Neuron (in vitro differentiated cells): Measurements from ENCODE around the gene POU5F2.

Source experiments
- H2AFZ ChIP-seq: one replicate; pipeline ENCODE4 v1.6.1; 2013; ENCODE audit warnings: low read depth, mild to moderate bottlenecking, inconsistent platforms, low read length, moderate library complexity
- H3K27me3 ChIP-seq: one replicate; pipeline ENCODE4 v1.6.1; 2013; ENCODE audit warnings: low read length; ENCODE audit not compliant: insufficient read depth
- H3K36me3 ChIP-seq: one replicate; pipeline ENCODE4 v1.6.1; 2013; ENCODE audit warnings: low read length; ENCODE audit not compliant: insufficient read depth
- H3K4me1 ChIP-seq: one replicate; pipeline ENCODE4 v1.6.1; 2013; ENCODE audit warnings: low read length; ENCODE audit not compliant: insufficient read depth
- H3K4me3 ChIP-seq: 2 replicates; pipeline ENCODE4 v1.5.1; 2013; ENCODE audit warnings: mild to moderate bottlenecking, low read length, moderate library complexity
- H3K9me3 ChIP-seq: one replicate; pipeline ENCODE4 v1.6.1; 2013; ENCODE audit warnings: low read length

Gene POU5F2

GRCh38 chr5:93735378-93735777 is 6.0 kb downstream of the POU5F2 start:
- Histone ChIP-seq H2AFZ (no peak overlapping the region), H3K27me3 (no peaks in the 10 kb centered on the region), H3K36me3 (peaks cover under 1% of the 10 kb centered on the region), H3K4me3 (no peak overlapping the region), H3K4me1 (peaks cover 5% of the 10 kb centered on the region), H3K9me3 (no peaks in the 10 kb centered on the region)

DNA sequence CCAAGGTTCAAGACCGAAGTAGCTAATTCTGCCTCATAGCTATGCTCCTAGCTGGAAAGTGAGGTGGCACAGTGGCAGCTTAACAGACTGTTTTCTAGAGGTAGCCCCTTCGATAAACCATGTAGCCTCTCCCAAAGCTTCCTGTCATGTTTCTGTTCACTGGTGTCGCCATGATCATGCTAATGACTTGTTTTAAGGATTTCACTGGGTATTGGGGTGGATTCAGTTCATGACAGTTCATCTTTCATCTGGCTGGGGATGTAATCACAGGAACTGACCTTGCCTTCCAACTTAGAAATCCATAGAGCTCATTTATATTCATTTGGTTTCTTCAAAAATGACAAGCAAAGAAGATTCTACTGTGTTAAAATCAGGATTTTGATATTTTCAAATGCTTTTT is 9.4 kb downstream of the POU5F2 start:
- H3K4me3 ChIP-seq: no peak overlapping the region
- no peaks in the 10 kb centered on the region for H3K36me3 ChIP-seq
- no peaks in the 10 kb centered on the region for H3K27me3 ChIP-seq
- H3K4me1 ChIP-seq: peaks cover 6% of the 10 kb centered on the region
- no peaks in the 10 kb centered on the region for H3K9me3 ChIP-seq
- H2AFZ ChIP-seq: no peak overlapping the region

DNA sequence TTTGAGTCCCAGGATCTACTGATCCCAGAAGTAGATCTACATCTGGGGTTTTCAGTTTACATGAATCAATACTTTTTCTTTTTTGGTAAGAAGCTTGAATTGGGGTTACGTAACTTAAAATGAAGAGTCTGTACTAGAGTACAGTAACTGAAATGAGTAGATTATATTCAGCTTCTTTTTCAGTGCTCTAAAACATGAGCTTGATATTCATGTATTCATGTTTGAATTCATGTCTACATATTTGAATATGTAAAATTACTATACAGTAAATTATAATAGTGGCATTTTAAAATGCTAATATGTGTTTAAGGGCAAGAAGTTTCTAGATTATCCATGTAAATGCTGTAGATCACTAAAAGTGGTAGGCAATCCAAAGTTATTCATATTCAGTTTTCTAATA is 14.8 kb downstream of the POU5F2 start:
- H3K36me3 ChIP-seq: no peaks in the 10 kb centered on the region
- no peaks in the 10 kb centered on the region for H3K9me3 ChIP-seq
- H3K4me1 ChIP-seq: peaks cover 28% of the 10 kb centered on the region
- peak overlapping the region; percentile 62 for H2AFZ ChIP-seq
- no peaks in the 10 kb centered on the region for H3K27me3 ChIP-seq
- no peak overlapping the region for H3K4me3 ChIP-seq

GRCh38 chr5:93724791-93725190 is 16.6 kb downstream of the POU5F2 start:
- Histone ChIP-seq H3K4me3 (no peak overlapping the region), H3K4me1 (peaks cover 35% of the 10 kb centered on the region), H3K9me3 (no peaks in the 10 kb centered on the region), H3K36me3 (no peaks in the 10 kb centered on the region), H3K27me3 (no peaks in the 10 kb centered on the region), H2AFZ (no peak overlapping the region)

DNA sequence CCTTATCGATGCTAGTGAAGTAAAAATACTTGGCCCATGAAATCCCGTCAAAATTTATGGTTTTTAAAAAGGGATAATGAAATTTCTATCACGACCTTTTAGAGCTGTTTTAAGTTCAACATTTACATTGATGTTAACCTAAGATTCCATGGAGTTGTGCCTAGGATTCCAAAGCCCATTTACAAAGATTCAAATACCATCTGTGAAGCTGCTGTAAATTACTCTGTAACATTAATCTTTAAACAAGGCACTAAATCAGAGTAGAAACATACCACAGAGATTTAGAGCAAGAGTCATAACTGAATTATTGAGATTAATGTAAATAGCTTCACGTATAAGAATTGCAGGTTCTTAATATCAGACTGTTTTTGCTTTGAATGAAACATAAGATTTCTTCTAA is 17.7 kb downstream of the POU5F2 start:
- Histone ChIP-seq H3K4me3 (no peak overlapping the region), H3K4me1 (peaks cover 36% of the 10 kb centered on the region), H3K36me3 (no peaks in the 10 kb centered on the region), H3K9me3 (no peaks in the 10 kb centered on the region), H3K27me3 (no peaks in the 10 kb centered on the region), H2AFZ (no peak overlapping the region)

DNA sequence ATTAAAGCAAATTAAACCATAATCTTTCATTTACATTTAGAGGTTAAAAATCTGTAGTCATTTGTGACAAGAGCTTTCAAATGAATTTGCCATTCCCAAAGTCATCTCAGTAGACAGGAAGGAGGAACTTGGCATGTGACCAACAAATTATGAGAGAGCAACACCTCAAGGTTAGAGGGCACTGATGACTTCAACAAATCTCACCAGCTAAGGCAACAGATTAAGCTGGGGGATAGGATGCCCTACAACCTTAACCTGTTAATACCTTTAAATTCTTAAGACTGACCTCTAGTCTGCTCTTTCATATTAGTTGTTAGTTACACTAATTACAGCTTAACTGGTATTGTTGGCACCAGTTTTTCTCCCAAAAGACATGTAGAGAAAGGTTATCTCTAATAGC is 18.4 kb downstream of the POU5F2 start:
- H3K27me3 ChIP-seq: no peaks in the 10 kb centered on the region
- no peak overlapping the region for H2AFZ ChIP-seq
- H3K9me3 ChIP-seq: no peaks in the 10 kb centered on the region
- H3K36me3 ChIP-seq: no peaks in the 10 kb centered on the region
- H3K4me3 ChIP-seq: no peak overlapping the region
- peaks cover 36% of the 10 kb centered on the region for H3K4me1 ChIP-seq

- H3K4me1 ChIP-seq: peaks cover 36% of the 10 kb centered on the region
These were observed 18.8 kb downstream of the POU5F2 start for GRCh38 chr5:93722588-93722987.

GRCh38 chr5:93721511-93721910 is 19.9 kb downstream of the POU5F2 start:
- Histone ChIP-seq H3K27me3 (no peaks in the 10 kb centered on the region), H3K36me3 (no peaks in the 10 kb centered on the region), H3K4me3 (no peak overlapping the region), H3K9me3 (no peaks in the 10 kb centered on the region), H2AFZ (no peak overlapping the region), H3K4me1 (peaks cover 31% of the 10 kb centered on the region)

More at GRCh38 chr5:93722588-93722987, 18.8 kb downstream of the POU5F2 start:
- Histone ChIP-seq H3K4me3 (no peak overlapping the region), H3K27me3 (no peaks in the 10 kb centered on the region), H3K36me3 (no peaks in the 10 kb centered on the region), H3K9me3 (no peaks in the 10 kb centered on the region), H2AFZ (no peak overlapping the region)

- H3K4me3 ChIP-seq: no peak overlapping the region
- no peaks in the 10 kb centered on the region for H3K27me3 ChIP-seq
- H3K36me3 ChIP-seq: no peaks in the 10 kb centered on the region
- no peak overlapping the region for H2AFZ ChIP-seq
- H3K9me3 ChIP-seq: no peaks in the 10 kb centered on the region
- peaks cover 30% of the 10 kb centered on the region for H3K4me1 ChIP-seq
These were observed 20.3 kb downstream of the POU5F2 start for GRCh38 chr5:93721071-93721470.

GRCh38 chr5:93717162-93717561 is 24.2 kb downstream of the POU5F2 start:
- Histone ChIP-seq H3K4me3 (no peak overlapping the region), H3K27me3 (no peaks in the 10 kb centered on the region)

GRCh38 chr5:93716453-93716852 is 24.9 kb downstream of the POU5F2 start:
- Histone ChIP-seq H3K4me3 (no peak overlapping the region), H3K27me3 (no peaks in the 10 kb centered on the region), H3K9me3 (no peaks in the 10 kb centered on the region), H2AFZ (no peak overlapping the region), H3K4me1 (peaks cover 19% of the 10 kb centered on the region), H3K36me3 (no peaks in the 10 kb centered on the region)

More at GRCh38 chr5:93717162-93717561, 24.2 kb downstream of the POU5F2 start:
- Histone ChIP-seq H2AFZ (no peak overlapping the region), H3K36me3 (no peaks in the 10 kb centered on the region), H3K9me3 (no peaks in the 10 kb centered on the region), H3K4me1 (peaks cover 26% of the 10 kb centered on the region)

GRCh38 chr5:93715761-93716160 is 25.6 kb downstream of the POU5F2 start:
- Histone ChIP-seq H3K9me3 (no peaks in the 10 kb centered on the region), H3K27me3 (no peaks in the 10 kb centered on the region), H3K36me3 (no peaks in the 10 kb centered on the region), H3K4me1 (peaks cover 15% of the 10 kb centered on the region), H2AFZ (no peak overlapping the region), H3K4me3 (no peak overlapping the region)

GRCh38 chr5:93715327-93715726 is 26.1 kb downstream of the POU5F2 start:
- Histone ChIP-seq H3K9me3 (no peaks in the 10 kb centered on the region), H3K36me3 (no peaks in the 10 kb centered on the region), H3K27me3 (no peaks in the 10 kb centered on the region), H3K4me1 (peaks cover 15% of the 10 kb centered on the region), H2AFZ (no peak overlapping the region), H3K4me3 (no peak overlapping the region)

DNA sequence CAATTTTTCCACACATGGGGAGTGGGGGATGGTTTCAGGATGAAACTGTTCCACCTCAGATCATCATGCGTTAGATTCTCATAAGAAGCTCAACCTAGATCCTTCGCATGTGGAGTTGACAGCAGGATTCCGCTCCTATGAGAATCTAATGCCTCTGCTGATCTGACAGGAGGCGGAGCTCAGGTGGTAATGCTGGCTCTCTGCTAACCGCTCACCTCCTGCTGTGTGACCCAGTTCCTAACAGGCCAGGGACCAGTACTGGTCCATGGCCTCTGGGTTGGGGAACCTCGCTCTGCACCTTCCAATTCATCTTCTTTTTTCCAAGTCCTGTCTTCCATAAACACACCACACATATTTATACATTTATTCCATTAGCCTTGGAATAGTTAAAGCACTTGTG is 33.0 kb downstream of the POU5F2 start:
- H3K27me3 ChIP-seq: no peaks in the 10 kb centered on the region
- H2AFZ ChIP-seq: no peak overlapping the region
- H3K36me3 ChIP-seq: no peaks in the 10 kb centered on the region
- no peak overlapping the region for H3K4me3 ChIP-seq
- H3K9me3 ChIP-seq: no peaks in the 10 kb centered on the region
- H3K4me1 ChIP-seq: no peaks in the 10 kb centered on the region
